HG03342 (cell line): ENCODE results near the gene PRKD1.
"Not testable (repeated sequence)": the region's sequence is repeated elsewhere in the genome, so short reads cannot be mapped to it uniquely, and the experiment has no call there.

Source experiments
- ATAC-seq: cut with Tn5 transposase; IDR thresholded peaks from one replicate; pipeline ENCODE4 v1.9.1; 2021; ENCODE audit warnings: mild to moderate bottlenecking, moderate library complexity; ENCODE audit not compliant: unreplicated experiment

The PRKD1 gene

GRCh38 chr14:29905543-29905942 lies 22.1 kb downstream of the PRKD1 start:
- ATAC-seq = no peak

GRCh38 chr14:29900609-29901350 lies 26.9 kb downstream of the PRKD1 start:
- ATAC-seq = no peak

GRCh38 chr14:29898470-29898869 lies 29.2 kb downstream of the PRKD1 start:
- ATAC-seq = no peak

GRCh38 chr14:29897181-29897580 lies 30.5 kb downstream of the PRKD1 start:
- no peak for ATAC-seq

- ATAC-seq = no peak
These were observed 31.3 kb downstream of the PRKD1 start for GRCh38 chr14:29896354-29896821.

GRCh38 chr14:29895591-29896083 lies 32.0 kb downstream of the PRKD1 start:
- ATAC-seq = no peak

GRCh38 chr14:29893989-29894388 lies 33.7 kb downstream of the PRKD1 start:
- no peak for ATAC-seq

- no peak for ATAC-seq
These were observed 35.3 kb downstream of the PRKD1 start for GRCh38 chr14:29892327-29892726.

GRCh38 chr14:29885988-29886387 lies 41.7 kb downstream of the PRKD1 start:
- no peak for ATAC-seq

- no peak for ATAC-seq
These were observed 59.6 kb downstream of the PRKD1 start for GRCh38 chr14:29868000-29868399.

GRCh38 chr14:29865299-29865698 lies 62.3 kb downstream of the PRKD1 start:
- no peak for ATAC-seq

GRCh38 chr14:29861996-29862395 lies 65.7 kb downstream of the PRKD1 start:
- no peak for ATAC-seq

GRCh38 chr14:29858299-29858698 lies 69.3 kb downstream of the PRKD1 start:
- peak; percentile 94 for ATAC-seq

- ATAC-seq = peak; percentile 67
These were observed 70.1 kb downstream of the PRKD1 start for GRCh38 chr14:29857551-29857950.

GRCh38 chr14:29856516-29856915 lies 71.1 kb downstream of the PRKD1 start:
- ATAC-seq = no peak

GRCh38 chr14:29853691-29854090 lies 74.0 kb downstream of the PRKD1 start:
- not testable (repeated sequence) for ATAC-seq

GRCh38 chr14:29853272-29853671 lies 74.4 kb downstream of the PRKD1 start:
- ATAC-seq = no peak

GRCh38 chr14:29851397-29851796 lies 76.2 kb downstream of the PRKD1 start:
- no peak for ATAC-seq

GRCh38 chr14:29847056-29847380 lies 80.6 kb downstream of the PRKD1 start:
- ATAC-seq = no peak

GRCh38 chr14:29846339-29847055 lies 81.2 kb downstream of the PRKD1 start:
- peak; percentile 70 for ATAC-seq

- ATAC-seq = no peak
These were observed 83.7 kb downstream of the PRKD1 start for GRCh38 chr14:29843981-29844380.

- ATAC-seq = no peak
These were observed 85.4 kb downstream of the PRKD1 start for GRCh38 chr14:29842228-29842627.
